RKO (cell line): ENCODE results near the gene METTL14.

Experiments
- DNase-seq: peaks from one replicate; pipeline ENCODE4 v3.0.0-alpha.2; 2016; ENCODE audit warnings: low spot score

METTL14 gene

GRCh38 chr4:118759481-118759880 lies 74.3 kb downstream of the METTL14 start:
- DNase-seq = no peak

GRCh38 chr4:118760092-118760491 lies 74.9 kb downstream of the METTL14 start:
- no peak for DNase-seq

- DNase-seq = no peak
Observed at GRCh38 chr4:118760493-118760892, 75.3 kb downstream of the METTL14 start.

DNA sequence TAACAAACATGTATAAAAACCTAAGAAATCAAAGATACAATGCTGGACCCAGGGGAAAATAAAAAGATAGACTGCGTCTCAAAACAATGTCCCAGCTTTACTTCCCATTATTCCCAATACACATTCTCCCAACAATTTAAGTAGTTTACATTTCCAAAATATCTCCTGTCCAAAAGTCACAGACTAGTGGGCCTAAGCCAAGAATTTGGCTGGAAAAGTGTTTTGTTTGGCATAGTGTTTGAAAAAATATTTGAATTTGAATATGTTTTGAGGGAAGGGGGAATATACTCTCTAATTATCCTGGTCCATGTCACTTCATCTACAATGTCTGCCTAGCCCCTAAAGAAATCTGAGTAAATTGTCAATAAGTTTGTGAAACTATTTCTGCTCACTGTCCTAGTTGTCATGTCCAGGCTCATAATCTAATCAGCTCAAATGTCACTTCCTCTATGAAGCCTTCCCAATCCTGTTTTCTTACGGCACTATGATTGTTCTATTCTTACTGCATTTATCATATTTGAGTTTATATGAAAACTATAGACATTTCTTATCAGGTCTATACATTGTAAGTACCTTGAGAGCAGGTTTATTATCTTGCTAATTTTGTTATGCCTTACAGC lies 76.3 kb downstream of the METTL14 start:
- no peak for DNase-seq

DNA sequence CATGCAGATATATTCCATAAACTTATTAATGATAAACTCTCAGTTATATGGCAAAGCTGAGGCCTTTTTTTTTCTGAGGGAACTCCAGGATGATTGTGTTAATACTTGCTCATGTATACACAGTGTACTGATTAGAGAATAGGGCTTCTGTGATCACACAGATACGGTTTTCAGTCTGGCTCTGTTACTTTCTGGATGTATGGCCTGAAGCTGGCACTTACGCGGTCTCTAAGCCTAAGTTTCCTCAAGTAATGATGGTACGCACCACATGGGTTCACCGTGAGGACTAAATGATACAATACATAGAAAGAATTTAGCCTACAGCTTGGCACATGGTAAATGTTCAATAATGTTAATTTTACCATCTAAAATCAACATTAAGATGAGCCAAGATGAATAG lies 77.0 kb downstream of the METTL14 start:
- no peak for DNase-seq

- no peak for DNase-seq
Observed at GRCh38 chr4:118762730-118763477, 77.7 kb downstream of the METTL14 start.
